Adrenal gland (tissue), 12 donors: ENCODE results near the gene UGP2. TPM values are rescaled to one million over a fixed set of nuclear protein-coding genes. Genes with fewer than 3 reads are reported as not detected.
"Not testable (repeated sequence)": the region's sequence is repeated elsewhere in the genome, so short reads cannot be mapped to it uniquely, and the experiment has no call there.

ENCODE experiments used
- DNase-seq, 7 donors: peaks; one replicate each; pipeline ENCODE4 v3.0.0-alpha.2; 2019 to 2020
- H3K27ac ChIP-seq, 5 donors: fragments of 200-600 bp; sonication (generic) in 4 of 5; 1 replicate in 3 of 5; 2 replicates in 2 of 5; pipeline versions ENCODE4 v1.5.1 to v1.8.0; 2016 to 2020; ENCODE audit warnings: mild to moderate bottlenecking in 1 of 5
- H3K27me3 ChIP-seq: fragments of 200-600 bp; 2 replicates; pipeline ENCODE4 v1.8.0; 2021
- H3K36me3 ChIP-seq, 2 donors: fragments of 200-600 bp; replicated peaks in 1 of 2; 1 replicate in 1 of 2; 2 replicates in 1 of 2; pipeline versions ENCODE4 v1.5.1 to v1.8.0; 2018 to 2022
- H3K4me1 ChIP-seq, 2 donors: fragments of 200-600 bp; replicated peaks in 1 of 2; 1 replicate in 1 of 2; 2 replicates in 1 of 2; pipeline versions ENCODE4 v1.5.1 to v1.8.0; 2018 to 2021
- H3K4me3 ChIP-seq, 4 donors: fragments of 200-600 bp; sonication (generic) in 3 of 4; one replicate each; pipeline ENCODE4 v1.5.1; 2016 to 2018
- H3K9me3 ChIP-seq, 3 donors: fragments of 200-600 bp; sonication (generic) in 1 of 3; replicated peaks in 1 of 3; 1 replicate in 2 of 3; 2 replicates in 1 of 3; pipeline versions ENCODE4 v1.5.1 to v1.8.0; 2016 to 2021
- POLR2A ChIP-seq, 2 donors: fragments of 450-650 bp; IDR thresholded peaks; one replicate each; pipeline ENCODE4 v1.6.1; 2017; ENCODE audit warnings: antibody characterized with exemption in 2 of 2, mild to moderate bottlenecking in 2 of 2, moderate library complexity in 1 of 2
- WGBS, 4 donors: extraction: QIAGEN DNeasy Blood & Tissue Kit in 2 of 4; methylation state at CpG; one replicate each; pipeline versions ENCODE4 v1.1.5 to v1.1.7; 2013 to 2017; 5-methylcytosine and 5-hydroxymethylcytosine counted together
- intact Hi-C, 2 donors: fragments of 100-400 bp; cut with DNase I; formaldehyde crosslinking; loops; one replicate each; pipeline versions ENCODE4 v1.14.1 to v1.15.0; 2022 to 2023
- polyA plus RNA-seq, 3 donors: library from polyadenylated mRNA; stranded (reverse); fragments of 200-250 nt in 2 of 3; fragments of 350-450 nt in 1 of 3; fragmentation: Illumina TruSeq in 1 of 3; extraction: RNeasy Lipid Tissue Mini Kit (QIAGEN cat#74804) in 1 of 3; gene quantifications; one replicate each; pipeline ENCODE4 v1.2.3, GENCODE V29; 2013 to 2014
- total RNA-seq, 9 donors: library from RNA; depleted of rRNA in 4 of 9; stranded (reverse); fragments of >200 nt in 4 of 9; fragments of 120-200 nt in 1 of 9; fragmentation: NEBNext Ultra II Directional in 1 of 9; extraction: Animal tissue kit (Norgen Biotek cat#: 25700) in 1 of 9; gene quantifications; one replicate each; pipeline versions ENCODE4 v1.1.0 to v1.2.4, GENCODE V29; 2013 to 2023
- TF ChIP-seq, protein P1 (sequence below), 6 experiments: fragments of 450-650 bp in 4 of 6; fragments of 200-600 bp in 2 of 6; sonication (generic) in 1 of 6; IDR thresholded peaks; 1 replicate in 5 of 6; 2 replicates in 1 of 6; pipeline versions ENCODE4 v1.5.1 to v1.8.0; 2016 to 2021; ENCODE audit warnings: antibody characterized with exemption in 6 of 6, mild to moderate bottlenecking in 2 of 6, moderate library complexity in 1 of 6
- donor health status: healthy with polysubstance abuse.
- donor health status: Bipolar disorder and iron deficiency.
- donor health status: DM: yes; HTN: yes; CAD: no.
- donor health status: DM: no; HTN: no; CAD: no.
- donor health status: DM: no; HTN: no; CAD: no.
- donor health status: DM: yes; HTN: yes; CAD: no.

The UGP2 gene
- total and polyA plus RNA-seq, 12 donors, result 62.4 to 301 (median 106) TPM

- TF ChIP-seq, protein P1, sequence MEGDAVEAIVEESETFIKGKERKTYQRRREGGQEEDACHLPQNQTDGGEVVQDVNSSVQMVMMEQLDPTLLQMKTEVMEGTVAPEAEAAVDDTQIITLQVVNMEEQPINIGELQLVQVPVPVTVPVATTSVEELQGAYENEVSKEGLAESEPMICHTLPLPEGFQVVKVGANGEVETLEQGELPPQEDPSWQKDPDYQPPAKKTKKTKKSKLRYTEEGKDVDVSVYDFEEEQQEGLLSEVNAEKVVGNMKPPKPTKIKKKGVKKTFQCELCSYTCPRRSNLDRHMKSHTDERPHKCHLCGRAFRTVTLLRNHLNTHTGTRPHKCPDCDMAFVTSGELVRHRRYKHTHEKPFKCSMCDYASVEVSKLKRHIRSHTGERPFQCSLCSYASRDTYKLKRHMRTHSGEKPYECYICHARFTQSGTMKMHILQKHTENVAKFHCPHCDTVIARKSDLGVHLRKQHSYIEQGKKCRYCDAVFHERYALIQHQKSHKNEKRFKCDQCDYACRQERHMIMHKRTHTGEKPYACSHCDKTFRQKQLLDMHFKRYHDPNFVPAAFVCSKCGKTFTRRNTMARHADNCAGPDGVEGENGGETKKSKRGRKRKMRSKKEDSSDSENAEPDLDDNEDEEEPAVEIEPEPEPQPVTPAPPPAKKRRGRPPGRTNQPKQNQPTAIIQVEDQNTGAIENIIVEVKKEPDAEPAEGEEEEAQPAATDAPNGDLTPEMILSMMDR (IDR thresholded peaks at IDR 0.05), result no peak
- no peak for TF ChIP-seq POLR2A (IDR thresholded peaks at IDR 0.05)
- Histone ChIP-seq H3K36me3 (no peaks in the 10 kb centered on the region), H3K27me3 (no peaks in the 10 kb centered on the region), H3K4me3 (no peak overlapping the region), H3K27ac (no peak overlapping the region), H3K4me1 (peaks cover 15 to 70% of the 10 kb centered on the region in 2 donors), H3K9me3 (no peaks in the 10 kb centered on the region)
- intact Hi-C loops, result no loop called here
- no peak for DNase-seq
- WGBS, 4 donors, result 26 to 39% (median 26%) methylated on average over 1 of the region's 1 CpG
These were observed 4.8 kb downstream of the UGP2 start for GRCh38 chr2:63846487-63846886.

DNA sequence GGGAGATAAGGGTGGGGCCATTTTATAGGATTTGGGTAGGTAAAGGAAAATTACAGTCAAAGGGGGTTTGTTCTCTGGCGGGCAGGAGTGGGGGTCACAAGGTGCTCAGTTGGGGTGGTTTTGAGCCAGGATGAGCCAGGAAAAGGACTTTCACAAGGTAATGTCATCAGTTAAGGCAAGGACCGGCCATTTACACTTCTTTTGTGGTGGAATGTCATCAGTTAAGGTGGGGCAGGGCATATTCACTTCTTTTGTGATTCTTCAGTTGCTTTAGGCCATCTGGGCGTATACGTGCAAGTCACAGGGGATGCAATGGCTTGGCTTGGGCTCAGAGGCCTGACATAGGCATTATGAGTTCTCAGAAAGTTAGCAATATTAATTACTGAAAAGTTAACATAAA lies 5.9 kb downstream of the UGP2 start:
- H3K36me3 ChIP-seq, DNase-seq, H3K9me3 ChIP-seq, H3K27me3 ChIP-seq, H3K27ac ChIP-seq, intact Hi-C loops, H3K4me3 ChIP-seq: not testable (repeated sequence)
- WGBS, 4 donors, result 73 to 98% (median 95%) methylated on average over 3 to 4 of the region's 4 CpGs
- H3K4me1 ChIP-seq, result peaks cover 15 to 81% of the 10 kb centered on the region in 2 donors

DNA sequence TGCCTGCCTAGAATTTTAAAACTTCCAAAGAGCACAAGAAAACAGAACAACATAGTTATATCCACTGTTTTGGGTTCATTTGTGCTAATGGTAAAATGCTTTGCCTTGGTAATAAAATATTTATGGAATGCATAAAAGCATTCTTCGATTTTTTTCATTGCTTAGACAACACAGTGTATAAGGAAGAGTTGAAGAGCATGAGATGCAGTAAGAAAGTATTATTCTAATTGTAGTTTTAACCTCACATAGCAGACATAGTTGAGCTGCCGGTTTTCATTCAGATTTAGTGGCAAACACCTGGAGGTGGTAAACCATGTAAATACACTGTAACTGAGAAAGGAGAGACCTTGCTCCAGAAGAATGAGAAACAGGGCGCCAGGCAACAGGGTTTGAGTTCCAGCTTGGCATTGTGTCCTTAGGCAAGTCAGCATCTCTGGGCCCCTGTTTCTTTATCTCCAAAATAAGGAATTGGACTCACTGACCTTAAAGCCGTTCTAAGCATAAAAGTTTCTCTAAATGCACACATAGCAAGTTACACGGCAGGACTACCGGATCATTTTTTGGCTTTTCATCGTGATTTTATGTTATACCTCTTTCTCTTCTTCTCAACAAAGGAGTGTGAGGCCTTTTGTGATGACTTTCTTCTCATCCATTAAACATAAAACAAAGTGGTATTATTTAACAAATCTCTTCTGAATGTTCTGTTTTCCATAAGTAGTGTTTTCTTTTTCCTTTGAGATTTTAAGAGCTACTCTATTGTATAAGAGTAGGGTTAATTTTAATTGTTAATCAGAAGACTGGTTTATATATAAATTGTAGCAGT lies 7.9 kb downstream of the UGP2 start:
- Histone ChIP-seq H3K27ac (no peak overlapping the region), H3K36me3 (no peaks in the 10 kb centered on the region), H3K4me1 (peaks cover 15 to 81% of the 10 kb centered on the region in 2 donors), H3K4me3 (no peak overlapping the region), H3K27me3 (no peaks in the 10 kb centered on the region), H3K9me3 (no peaks in the 10 kb centered on the region)
- TF ChIP-seq POLR2A (IDR thresholded peaks at IDR 0.05), result no peak
- TF ChIP-seq, protein P1 (IDR thresholded peaks at IDR 0.05), result no peak
- intact Hi-C loops, result loop anchor here in 1 of 2 donors (10.0 kb wide), 1 partner anchor 155 kb away; no protein-coding TSS in a partner anchor
- DNase-seq, result no peak
- WGBS, 4 donors, result 57 to 67% (median 61%) methylated on average over 7 of the region's 7 CpGs

- WGBS, 4 donors, result 68 to 86% (median 78%) methylated on average over 1 of the region's 1 CpG
- intact Hi-C loops, result loop anchor here in 1 of 2 donors (10.0 kb wide), 1 partner anchor 155 kb away; no protein-coding TSS in a partner anchor
- Histone ChIP-seq H3K4me1 (peaks cover 14 to 81% of the 10 kb centered on the region in 2 donors), H3K9me3 (no peaks in the 10 kb centered on the region), H3K36me3 (no peaks in the 10 kb centered on the region), H3K27ac (no peak overlapping the region), H3K27me3 (no peaks in the 10 kb centered on the region), H3K4me3 (no peak overlapping the region)
- TF ChIP-seq, protein P1 (IDR thresholded peaks at IDR 0.05), result no peak
- no peak for TF ChIP-seq POLR2A (IDR thresholded peaks at IDR 0.05)
- DNase-seq, result no peak
These were observed 8.5 kb downstream of the UGP2 start for GRCh38 chr2:63850204-63850571.

GRCh38 chr2:63850649-63851048 lies 9.0 kb downstream of the UGP2 start:
- DNase-seq, result no peak
- H3K36me3 ChIP-seq, result no peaks in the 10 kb centered on the region
- peaks cover 14 to 80% of the 10 kb centered on the region in 2 donors for H3K4me1 ChIP-seq
- H3K9me3 ChIP-seq, result no peaks in the 10 kb centered on the region
- H3K27ac ChIP-seq, result no peak overlapping the region
- H3K27me3 ChIP-seq, result no peaks in the 10 kb centered on the region
- intact Hi-C loops, result loop anchor here in 1 of 2 donors (10.0 kb wide), 1 partner anchor 156 kb away; no protein-coding TSS in a partner anchor
- H3K4me3 ChIP-seq, result no peak overlapping the region
- TF ChIP-seq POLR2A (IDR thresholded peaks at IDR 0.05), result no peak
- TF ChIP-seq, protein P1 (IDR thresholded peaks at IDR 0.05), result no peak
